ENCODE measurements around the gene TSR3. TPM values are rescaled to one million over a fixed set of nuclear protein-coding genes. Genes with fewer than 3 reads are reported as not detected.

The TSR3 gene
- total RNA-seq, 1 donor from 2014 or later = 43.8 TPM

GRCh38 chr16:1375741-1376410 is 24.2 kb upstream of the TSR3 start:
- no peaks in the 10 kb centered on the region for H3K27me3 ChIP-seq
- H3K27ac ChIP-seq = no peak overlapping the region
- no peaks in the 10 kb centered on the region for H3K9me3 ChIP-seq
- intact Hi-C loops (cut with DNase I) = no loop called here
- H3K4me3 ChIP-seq = no peak overlapping the region
- H3K36me3 ChIP-seq = no peaks in the 10 kb centered on the region
- no peak for DNase-seq
- no peak for ATAC-seq
- H3K4me1 ChIP-seq = peaks cover 11% of the 10 kb centered on the region
- TF ChIP-seq CTCF (IDR thresholded peaks at IDR 0.05) = no peak

GRCh38 chr16:1375298-1375640 is 23.6 kb upstream of the TSR3 start:
- no peak for TF ChIP-seq CTCF (IDR thresholded peaks at IDR 0.05)
- no peaks in the 10 kb centered on the region for H3K36me3 ChIP-seq
- H3K27me3 ChIP-seq = no peaks in the 10 kb centered on the region
- ATAC-seq (no peak), DNase-seq (no peak)
- H3K27ac ChIP-seq = no peak overlapping the region
- intact Hi-C loops (cut with DNase I) = no loop called here
- H3K4me3 ChIP-seq = no peak overlapping the region
- no peaks in the 10 kb centered on the region for H3K9me3 ChIP-seq
- H3K4me1 ChIP-seq = peaks cover 11% of the 10 kb centered on the region

- H3K4me3 ChIP-seq = no peak overlapping the region
- no peak for DNase-seq
- intact Hi-C loops (cut with DNase I) = no loop called here
Observed at GRCh38 chr16:1374418-1375297, 23.0 kb upstream of the TSR3 start.

GRCh38 chr16:1372292-1372950 is 20.7 kb upstream of the TSR3 start:
- Histone ChIP-seq H3K4me3 (no peak overlapping the region), H3K36me3 (peaks cover 11% of the 10 kb centered on the region), H3K27ac (no peak overlapping the region), H3K9me3 (no peaks in the 10 kb centered on the region), H3K27me3 (no peaks in the 10 kb centered on the region), H3K4me1 (no peaks in the 10 kb centered on the region)
- DNase-seq = no peak
- intact Hi-C loops (cut with DNase I) = no loop called here
- no peak for TF ChIP-seq CTCF (IDR thresholded peaks at IDR 0.05)
- no peak for ATAC-seq

More at GRCh38 chr16:1374418-1375297, 23.0 kb upstream of the TSR3 start:
- H3K27me3 ChIP-seq = no peaks in the 10 kb centered on the region
- peaks cover 11% of the 10 kb centered on the region for H3K4me1 ChIP-seq
- no peaks in the 10 kb centered on the region for H3K9me3 ChIP-seq
- TF ChIP-seq CTCF (IDR thresholded peaks at IDR 0.05) = no peak
- no peak for ATAC-seq
- peaks cover 5% of the 10 kb centered on the region for H3K36me3 ChIP-seq
- no peak overlapping the region for H3K27ac ChIP-seq

GRCh38 chr16:1371054-1371978 is 19.6 kb upstream of the TSR3 start:
- intact Hi-C loops (cut with DNase I) = no loop called here
- H3K4me3 ChIP-seq = no peak overlapping the region
- no peaks in the 10 kb centered on the region for H3K4me1 ChIP-seq
- H3K9me3 ChIP-seq = no peaks in the 10 kb centered on the region
- no peak overlapping the region for H3K27ac ChIP-seq
- H3K36me3 ChIP-seq = peaks cover 14% of the 10 kb centered on the region
- no peak for TF ChIP-seq CTCF (IDR thresholded peaks at IDR 0.05)
- H3K27me3 ChIP-seq = no peaks in the 10 kb centered on the region
- DNase-seq (no peak), ATAC-seq (no peak)
